ENCODE measurements around the gene NUDT19.
A peak's percentile ranks its signal among the peaks of the same experiment; 100 is the strongest.
"Not testable (repeated sequence)": the region's sequence is repeated elsewhere in the genome, so short reads cannot be mapped to it uniquely, and the experiment has no call there.

NUDT19 gene

GRCh38 chr19:32675720-32676185, 15.9 kb upstream of the NUDT19 start, which contains the start of gene RGS9BP:
RGS9BP (plus strand) TSS chr19:32675848; CDS start chr19:32676264, 416 bp downstream.
- DNase-seq: peak; percentile 41

- peak; percentile 26 for DNase-seq
Observed at GRCh38 chr19:32676186-32676894, 15.3 kb upstream of the NUDT19 start.

- no peak for DNase-seq
Observed at GRCh38 chr19:32676895-32677359, 14.7 kb upstream of the NUDT19 start.

- no peak for DNase-seq
Observed at GRCh38 chr19:32677657-32678056, 14.0 kb upstream of the NUDT19 start.

GRCh38 chr19:32680986-32681385, 10.6 kb upstream of the NUDT19 start:
- no peak for DNase-seq

GRCh38 chr19:32682317-32682716, 9.3 kb upstream of the NUDT19 start:
- DNase-seq: no peak

GRCh38 chr19:32686847-32687475, 4.7 kb upstream of the NUDT19 start:
- no peak for DNase-seq

GRCh38 chr19:32687681-32688080, 3.9 kb upstream of the NUDT19 start:
- DNase-seq: no peak

- no peak for DNase-seq
Observed at GRCh38 chr19:32688311-32688710, 3.3 kb upstream of the NUDT19 start.

- peak; percentile 15 for DNase-seq
Observed at GRCh38 chr19:32691952-32692726, 518 bp downstream of the NUDT19 start.

GRCh38 chr19:32692727-32693061, 1.1 kb downstream of the NUDT19 start:
- no peak for DNase-seq

- DNase-seq: not testable (repeated sequence)
Observed at GRCh38 chr19:32693151-32694108, 1.8 kb downstream of the NUDT19 start.

GRCh38 chr19:32694316-32694715, 2.7 kb downstream of the NUDT19 start:
- not testable (repeated sequence) for DNase-seq

GRCh38 chr19:32694851-32695250, 3.2 kb downstream of the NUDT19 start:
- DNase-seq: not testable (repeated sequence)

GRCh38 chr19:32695506-32695905, 3.9 kb downstream of the NUDT19 start:
- DNase-seq: not testable (repeated sequence)

GRCh38 chr19:32696771-32697170, 5.2 kb downstream of the NUDT19 start:
- not testable (repeated sequence) for DNase-seq

GRCh38 chr19:32700129-32700528, 8.5 kb downstream of the NUDT19 start:
- DNase-seq: not testable (repeated sequence)

- no peak for DNase-seq
Observed at GRCh38 chr19:32702010-32702409, 10.4 kb downstream of the NUDT19 start.

GRCh38 chr19:32704006-32704405, 12.4 kb downstream of the NUDT19 start:
- not testable (repeated sequence) for DNase-seq

GRCh38 chr19:32708457-32708856, 16.8 kb downstream of the NUDT19 start:
- no peak for DNase-seq

- DNase-seq: no peak
Observed at GRCh38 chr19:32709032-32709431, 17.4 kb downstream of the NUDT19 start.

- DNase-seq: no peak
Observed at GRCh38 chr19:32711747-32712146, 20.1 kb downstream of the NUDT19 start.
